HFF-Myc (cell line): ENCODE results near the gene GFRA1.

Experiments
- DNase-seq: peaks from one replicate; pipeline ENCODE4 v3.0.0-alpha.2; 2011; ENCODE audit warnings: low read depth; ENCODE audit errors: extremely low read depth
- H3K4me3 ChIP-seq: replicated peaks from 2 replicates; pipeline ENCODE4 v1.5.1; 2011; ENCODE audit warnings: low read depth, mild to moderate bottlenecking, control low read depth, low read length
- TF ChIP-seq, protein P1 (sequence below): IDR thresholded peaks from 2 replicates; pipeline ENCODE4 v1.5.1; 2012; ENCODE audit warnings: mild to moderate bottlenecking, low read depth, low read length, control low read depth; ENCODE audit errors: missing control alignments

Gene GFRA1

DNA sequence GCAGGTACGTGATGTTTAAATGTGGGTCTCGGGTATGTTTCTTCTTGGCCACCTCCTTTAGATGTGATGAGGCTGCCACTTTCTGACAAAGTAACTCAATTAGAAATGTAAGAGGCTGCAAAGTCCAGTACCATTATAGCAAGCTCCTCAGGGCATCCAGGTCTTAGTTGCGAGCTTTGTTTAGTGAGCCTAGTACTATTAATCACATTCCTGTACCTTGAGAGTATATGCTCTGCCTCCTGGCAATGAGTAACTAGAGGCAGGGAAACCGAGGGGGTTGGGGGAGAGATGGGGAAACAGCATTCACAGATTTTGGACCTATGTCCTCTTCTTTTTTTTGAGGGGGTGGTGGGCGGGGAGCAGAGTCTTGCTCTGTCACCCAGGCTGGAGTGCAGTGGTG is 131.8 kb downstream of the GFRA1 start:
- H3K4me3 ChIP-seq: no peak overlapping the region
- TF ChIP-seq, protein P1, sequence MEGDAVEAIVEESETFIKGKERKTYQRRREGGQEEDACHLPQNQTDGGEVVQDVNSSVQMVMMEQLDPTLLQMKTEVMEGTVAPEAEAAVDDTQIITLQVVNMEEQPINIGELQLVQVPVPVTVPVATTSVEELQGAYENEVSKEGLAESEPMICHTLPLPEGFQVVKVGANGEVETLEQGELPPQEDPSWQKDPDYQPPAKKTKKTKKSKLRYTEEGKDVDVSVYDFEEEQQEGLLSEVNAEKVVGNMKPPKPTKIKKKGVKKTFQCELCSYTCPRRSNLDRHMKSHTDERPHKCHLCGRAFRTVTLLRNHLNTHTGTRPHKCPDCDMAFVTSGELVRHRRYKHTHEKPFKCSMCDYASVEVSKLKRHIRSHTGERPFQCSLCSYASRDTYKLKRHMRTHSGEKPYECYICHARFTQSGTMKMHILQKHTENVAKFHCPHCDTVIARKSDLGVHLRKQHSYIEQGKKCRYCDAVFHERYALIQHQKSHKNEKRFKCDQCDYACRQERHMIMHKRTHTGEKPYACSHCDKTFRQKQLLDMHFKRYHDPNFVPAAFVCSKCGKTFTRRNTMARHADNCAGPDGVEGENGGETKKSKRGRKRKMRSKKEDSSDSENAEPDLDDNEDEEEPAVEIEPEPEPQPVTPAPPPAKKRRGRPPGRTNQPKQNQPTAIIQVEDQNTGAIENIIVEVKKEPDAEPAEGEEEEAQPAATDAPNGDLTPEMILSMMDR: no peak
- DNase-seq: no peak

DNA sequence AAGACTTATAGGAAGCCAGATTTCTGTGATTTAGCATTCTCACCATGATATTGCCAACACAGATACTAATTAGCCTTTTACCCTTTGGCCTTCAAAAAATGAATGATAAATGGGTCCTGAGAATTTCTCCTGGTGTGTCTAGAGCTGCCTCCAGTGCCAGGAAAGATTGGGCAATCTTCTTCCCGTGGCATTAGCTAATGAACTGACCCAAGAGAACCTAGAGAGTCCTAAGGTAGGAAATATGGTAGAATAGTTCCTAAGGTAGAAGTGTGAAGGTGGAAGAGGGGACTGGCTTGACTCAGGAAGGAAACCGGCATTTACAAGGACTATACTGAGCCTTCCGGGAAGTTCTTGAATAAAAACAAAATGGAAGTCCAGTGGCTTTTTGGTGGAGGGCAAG is 133.1 kb downstream of the GFRA1 start:
- H3K4me3 ChIP-seq: no peak overlapping the region
- TF ChIP-seq, protein P1: no peak
- DNase-seq: no peak

DNA sequence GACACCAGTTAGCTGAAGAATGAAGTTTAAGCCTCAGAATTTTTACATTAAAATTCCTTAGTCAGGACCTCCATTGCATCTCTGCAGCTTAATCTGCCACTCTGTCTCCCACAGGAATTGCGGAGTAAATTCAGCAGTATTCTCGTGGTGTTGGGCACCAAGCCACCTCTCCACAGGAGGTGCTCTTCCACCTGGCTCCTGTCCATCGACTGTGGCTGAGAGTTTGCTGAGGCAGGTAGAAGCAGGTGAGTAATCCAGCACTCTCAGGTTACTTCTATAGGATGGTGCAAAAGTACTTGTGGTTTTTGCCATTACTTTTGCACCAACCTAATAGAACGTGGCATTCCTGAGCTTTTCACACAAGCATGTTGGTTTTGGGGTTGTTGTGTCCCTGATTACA is 134.1 kb downstream of the GFRA1 start:
- DNase-seq: no peak
- TF ChIP-seq, protein P1: no peak
- H3K4me3 ChIP-seq: no peak overlapping the region

DNA sequence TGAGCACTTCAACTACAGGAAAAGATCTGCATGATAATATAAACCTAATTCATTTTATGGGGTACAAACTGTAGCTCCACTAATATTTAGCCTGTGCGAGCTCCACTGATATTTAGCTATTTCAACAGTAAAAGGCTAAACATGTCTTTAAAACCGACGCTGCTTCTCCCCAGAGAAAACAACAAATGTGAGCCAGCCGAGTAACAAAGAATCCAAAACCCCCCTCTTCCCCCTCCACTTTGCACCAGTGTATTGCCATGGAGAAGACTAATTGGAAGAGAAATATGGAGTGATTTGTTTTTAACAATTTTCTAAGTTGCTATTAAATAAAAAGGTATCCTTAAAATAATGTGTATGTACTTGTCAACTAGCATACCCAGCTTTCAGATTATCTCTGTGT is 136.7 kb downstream of the GFRA1 start:
- no peak for DNase-seq

DNA sequence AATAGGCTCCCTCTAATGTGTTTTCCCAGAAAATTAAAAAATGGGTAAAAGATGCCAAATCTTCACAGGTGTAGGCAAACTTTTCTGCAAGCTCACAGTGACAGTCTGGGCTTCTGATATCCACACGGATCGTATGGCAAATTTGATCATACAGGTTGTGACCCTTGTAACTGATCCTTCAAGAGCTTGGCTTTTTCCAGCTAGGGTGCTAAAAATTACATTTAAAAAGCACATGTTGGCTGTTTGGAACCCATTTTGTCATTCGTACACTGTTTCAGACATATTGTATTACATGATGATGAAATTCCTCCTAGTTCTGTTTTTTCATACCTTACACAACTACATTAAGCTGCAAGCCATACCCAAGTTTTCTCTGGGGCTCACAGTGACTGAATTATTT is 138.7 kb downstream of the GFRA1 start:
- no peak overlapping the region for H3K4me3 ChIP-seq
- TF ChIP-seq, protein P1: no peak
- DNase-seq: no peak

More for the DNA sequence above, 136.7 kb downstream of the GFRA1 start:
- H3K4me3 ChIP-seq: no peak overlapping the region
- TF ChIP-seq, protein P1: no peak

DNA sequence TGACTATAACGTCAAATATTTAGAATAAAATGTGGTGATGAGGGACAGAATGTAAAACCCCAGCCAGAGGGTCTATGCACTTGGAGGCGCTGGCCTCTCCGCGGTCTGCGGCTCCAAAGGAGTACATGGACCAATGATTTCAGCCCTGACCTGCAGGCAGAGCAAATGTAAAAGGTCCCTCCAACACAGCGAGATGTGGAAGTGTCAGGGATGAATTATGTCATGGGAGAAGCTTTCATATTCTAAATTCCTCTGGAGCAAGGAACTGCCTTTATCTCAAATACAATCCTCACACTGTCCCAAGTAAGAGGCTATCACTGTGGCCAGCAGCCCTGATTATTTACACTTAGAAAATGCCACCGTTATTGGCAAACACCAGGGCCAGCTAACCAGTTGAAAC is 139.4 kb downstream of the GFRA1 start:
- H3K4me3 ChIP-seq: no peak overlapping the region
- TF ChIP-seq, protein P1: no peak
- DNase-seq: no peak

DNA sequence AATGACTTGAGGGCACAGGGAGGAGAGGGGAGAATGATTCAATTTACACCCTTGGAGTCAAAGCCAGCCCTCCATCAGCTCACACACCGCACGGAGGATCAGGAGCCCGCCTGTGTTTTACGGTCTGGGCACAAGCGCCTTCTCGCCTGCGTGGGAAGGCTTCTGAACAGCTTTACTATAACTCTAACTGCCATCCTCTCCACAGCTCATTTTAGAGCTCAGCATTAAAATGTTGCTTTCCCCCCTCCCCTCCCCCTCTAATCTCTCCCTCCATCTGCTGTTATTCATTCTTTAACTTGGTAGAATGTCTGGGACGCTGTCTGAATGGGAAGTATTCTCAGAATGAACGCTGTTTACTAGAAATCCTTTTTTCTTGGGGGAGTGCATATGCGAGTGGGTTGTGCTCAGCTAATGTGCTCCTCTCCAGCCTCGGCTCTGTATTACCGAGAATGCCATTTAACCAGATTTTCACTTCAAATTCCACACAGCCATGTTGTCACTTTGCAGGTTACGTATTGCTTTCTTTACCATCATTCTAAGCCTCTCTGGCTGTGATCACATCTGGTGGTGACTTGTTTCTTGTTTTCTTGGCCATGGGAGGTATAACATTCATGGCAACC is 140.1 kb downstream of the GFRA1 start:
- H3K4me3 ChIP-seq: no peak overlapping the region
- DNase-seq: no peak
- TF ChIP-seq, protein P1: no peak
